Naive B cell (primary cell): ENCODE measurements around the gene WDR70. TPM values are rescaled to one million over a fixed set of nuclear protein-coding genes. Genes with fewer than 3 reads are reported as not detected.
A peak's percentile ranks its signal among the peaks of the same experiment; 100 is the strongest.
"Not testable (repeated sequence)": the region's sequence is repeated elsewhere in the genome, so short reads cannot be mapped to it uniquely, and the experiment has no call there.

Source experiments
- ATAC-seq, 2 donors: fragments of 150-1000 bp; cut with Tn5 transposase; 2 replicates each; pipeline ENCODE4 v1.10.0; 2021; ENCODE audit warnings: low read depth in 2 of 2, mild to moderate bottlenecking in 2 of 2, moderate library complexity in 2 of 2
- DNase-seq: peaks from one replicate; pipeline ENCODE4 v3.0.0; 2022
- H3K27ac Mint-ChIP-seq, 6 donors: one replicate each; pipeline ENCODE4 v1.8.0; 2020 to 2022; ENCODE audit warnings: mild to moderate bottlenecking in 6 of 6, mixed read lengths in 6 of 6, moderate library complexity in 5 of 6, inconsistent platforms in 2 of 6
- H3K27me3 Mint-ChIP-seq, 3 donors: one replicate each; pipeline ENCODE4 v1.8.0; 2021 to 2022; ENCODE audit warnings: mixed read lengths in 3 of 3, mild to moderate bottlenecking in 1 of 3
- H3K36me3 Mint-ChIP-seq, 2 donors: one replicate each; pipeline ENCODE4 v1.8.0; 2020 to 2022; ENCODE audit warnings: mixed read lengths in 2 of 2, inconsistent platforms in 1 of 2, mild to moderate bottlenecking in 1 of 2
- H3K4me1 Mint-ChIP-seq, 3 donors: one replicate each; pipeline ENCODE4 v1.8.0; 2020 to 2022; ENCODE audit warnings: mixed read lengths in 3 of 3, inconsistent platforms in 1 of 3, mild to moderate bottlenecking in 1 of 3, moderate library complexity in 1 of 3
- H3K4me3 Mint-ChIP-seq, 8 donors: one replicate each; pipeline ENCODE4 v1.8.0; 2020 to 2022; ENCODE audit warnings: mild to moderate bottlenecking in 8 of 8, mixed read lengths in 8 of 8, moderate library complexity in 8 of 8, inconsistent platforms in 2 of 8
- H3K9me3 Mint-ChIP-seq, 7 donors: one replicate each; pipeline ENCODE4 v1.8.0; 2020 to 2022; ENCODE audit warnings: mixed read lengths in 7 of 7, mild to moderate bottlenecking in 5 of 7, inconsistent platforms in 2 of 7, moderate library complexity in 1 of 7
- polyA plus RNA-seq, 6 donors: library from polyadenylated mRNA; unstranded; fragments of 300-500 nt; fragmentation: Illumina TruSeq; gene quantifications; one replicate each; pipeline ENCODE4 v1.2.3, GENCODE V29; 2021; ENCODE audit warnings: low read depth in 6 of 6

The WDR70 gene
- polyA plus RNA-seq, 6 donors from 2014 or later, result 19.2 to 29.1 (median 25.3) TPM

DNA sequence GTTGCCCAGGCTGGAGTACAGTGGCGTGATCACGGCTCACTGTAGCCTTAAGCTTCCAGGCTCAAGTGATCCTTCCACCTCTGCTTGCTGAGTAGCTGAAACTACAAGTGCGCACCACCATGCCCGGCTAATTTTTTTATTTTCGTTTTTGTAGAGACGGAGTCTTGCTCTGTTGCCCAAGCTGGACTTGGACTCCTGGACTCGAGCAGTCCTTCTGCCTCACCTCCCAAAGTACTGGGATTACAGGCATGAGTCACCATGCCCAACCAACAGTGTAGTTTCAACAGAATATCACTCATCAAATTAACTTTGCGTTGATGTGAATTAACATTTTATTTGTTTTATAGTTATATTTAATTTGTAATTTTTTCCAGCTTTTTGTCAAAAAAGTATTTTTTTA, 45.3 kb downstream of the WDR70 start:
- H3K27me3 Mint-ChIP-seq, result no peaks in the 10 kb centered on the region
- no peak overlapping the region for H3K4me3 Mint-ChIP-seq
- no peak overlapping the region for H3K27ac Mint-ChIP-seq
- H3K9me3 Mint-ChIP-seq, result no peaks in the 10 kb centered on the region
- no peak for DNase-seq
- peaks cover 7 to 20% of the 10 kb centered on the region in 2 donors for H3K36me3 Mint-ChIP-seq
- ATAC-seq, result no peak
- no peaks in the 10 kb centered on the region for H3K4me1 Mint-ChIP-seq

GRCh38 chr5:37428044-37428443, 48.9 kb downstream of the WDR70 start:
- no peaks in the 10 kb centered on the region for H3K27me3 Mint-ChIP-seq
- peaks cover 6 to 14% of the 10 kb centered on the region in 2 donors for H3K36me3 Mint-ChIP-seq
- ATAC-seq (no peak), DNase-seq (no peak)
- peak overlapping the region in 1 of 6 donors; percentile 56 for H3K27ac Mint-ChIP-seq
- H3K4me3 Mint-ChIP-seq, result no peak overlapping the region
- no peaks in the 10 kb centered on the region for H3K9me3 Mint-ChIP-seq
- H3K4me1 Mint-ChIP-seq, result no peaks in the 10 kb centered on the region

GRCh38 chr5:37435261-37435660, 56.1 kb downstream of the WDR70 start:
- H3K9me3 Mint-ChIP-seq, result no peaks in the 10 kb centered on the region
- H3K4me3 Mint-ChIP-seq, result no peak overlapping the region
- H3K27me3 Mint-ChIP-seq, result no peaks in the 10 kb centered on the region
- no peak overlapping the region for H3K27ac Mint-ChIP-seq
- DNase-seq (no peak), ATAC-seq (no peak)
- H3K36me3 Mint-ChIP-seq, result peaks cover 0 to 6% of the 10 kb centered on the region in 2 donors
- peaks cover 0 to 5% (median 4%) of the 10 kb centered on the region in 3 donors for H3K4me1 Mint-ChIP-seq

DNA sequence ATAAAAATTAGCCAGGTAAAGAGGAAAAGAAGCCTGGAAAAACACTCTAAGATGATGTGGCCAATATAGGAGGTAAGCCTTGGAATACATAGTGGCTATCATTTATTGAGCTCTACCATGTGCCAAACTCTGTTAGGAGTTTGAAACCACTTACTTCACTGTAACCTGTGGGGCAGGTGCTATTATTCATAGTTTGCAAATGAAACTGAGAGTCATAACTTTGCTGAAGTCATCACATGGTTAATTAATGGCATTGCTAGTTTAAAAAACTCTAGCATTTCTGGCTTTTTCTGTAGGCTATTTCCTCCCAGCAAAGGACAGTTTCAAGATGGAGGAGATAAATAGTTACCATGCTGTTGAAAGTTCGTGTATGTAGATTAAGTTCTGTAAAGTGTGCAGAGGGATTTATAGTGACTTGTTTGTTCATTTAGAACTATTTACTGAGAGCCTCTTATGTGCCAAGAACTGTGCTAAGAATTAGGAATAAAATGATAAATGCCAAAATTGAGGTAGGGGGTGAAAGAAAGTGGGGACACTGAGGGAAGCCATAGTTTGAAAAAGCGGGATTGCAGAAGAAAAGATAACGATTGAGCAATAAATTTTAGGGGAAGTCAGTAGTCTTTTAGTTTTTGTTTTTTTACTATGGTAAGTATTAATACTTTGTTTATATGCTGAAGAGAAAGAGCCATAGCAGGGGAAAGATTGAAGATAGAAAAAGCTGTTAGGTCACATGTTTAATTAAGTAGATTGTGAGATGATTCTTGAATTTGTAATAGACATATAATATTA, 57.2 kb downstream of the WDR70 start:
- ATAC-seq (no peak), DNase-seq (no peak)
- peaks cover 0 to 5% (median 4%) of the 10 kb centered on the region in 3 donors for H3K4me1 Mint-ChIP-seq
- H3K27me3 Mint-ChIP-seq, result no peaks in the 10 kb centered on the region
- no peaks in the 10 kb centered on the region for H3K9me3 Mint-ChIP-seq
- H3K4me3 Mint-ChIP-seq, result no peak overlapping the region
- H3K36me3 Mint-ChIP-seq, result peaks cover 0 to 11% of the 10 kb centered on the region in 2 donors
- H3K27ac Mint-ChIP-seq, result peak overlapping the region in 3 of 6 donors; percentile 17 to 64 (median 50)

- H3K27me3 Mint-ChIP-seq, result no peaks in the 10 kb centered on the region
- no peak for ATAC-seq
- H3K36me3 Mint-ChIP-seq, result peaks cover 0 to 6% of the 10 kb centered on the region in 2 donors
- DNase-seq, result no peak
- H3K4me3 Mint-ChIP-seq, result no peak overlapping the region
- H3K9me3 Mint-ChIP-seq, result no peaks in the 10 kb centered on the region
- H3K27ac Mint-ChIP-seq, result no peak overlapping the region
- peaks cover 0 to 5% (median 4%) of the 10 kb centered on the region in 3 donors for H3K4me1 Mint-ChIP-seq
Measured at GRCh38 chr5:37437711-37438110, 58.6 kb downstream of the WDR70 start.

DNA sequence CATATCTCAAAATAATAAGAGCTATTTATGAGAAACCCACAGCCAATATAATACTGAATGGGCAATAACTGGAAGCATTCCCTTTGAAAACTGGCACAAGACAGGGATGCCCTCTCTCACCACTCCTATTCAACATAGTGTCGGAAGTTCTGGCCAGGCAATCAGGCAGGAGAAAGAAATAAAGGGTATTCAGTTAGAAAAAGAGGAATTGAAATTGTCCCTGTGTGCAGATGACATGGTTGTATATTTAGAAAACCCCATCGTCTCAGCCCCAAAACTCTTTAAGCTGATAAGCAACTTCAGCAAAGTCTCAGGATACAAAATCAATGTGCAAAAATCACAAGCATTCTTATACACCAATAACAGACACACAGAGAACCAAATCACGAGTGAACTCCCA, 66.7 kb downstream of the WDR70 start:
- H3K9me3 Mint-ChIP-seq, H3K27me3 Mint-ChIP-seq, ATAC-seq, H3K36me3 Mint-ChIP-seq: not testable (repeated sequence)
- DNase-seq, result peak; percentile 6
- Mint-ChIP-seq H3K27ac (peak overlapping the region in 3 of 6 donors; percentile 20 to 68 (median 46)), H3K4me1 (peaks cover 7 to 21% (median 19%) of the 10 kb centered on the region in 3 donors), H3K4me3 (peak overlapping the region in 5 of 8 donors; percentile 20 to 58 (median 35))

DNA sequence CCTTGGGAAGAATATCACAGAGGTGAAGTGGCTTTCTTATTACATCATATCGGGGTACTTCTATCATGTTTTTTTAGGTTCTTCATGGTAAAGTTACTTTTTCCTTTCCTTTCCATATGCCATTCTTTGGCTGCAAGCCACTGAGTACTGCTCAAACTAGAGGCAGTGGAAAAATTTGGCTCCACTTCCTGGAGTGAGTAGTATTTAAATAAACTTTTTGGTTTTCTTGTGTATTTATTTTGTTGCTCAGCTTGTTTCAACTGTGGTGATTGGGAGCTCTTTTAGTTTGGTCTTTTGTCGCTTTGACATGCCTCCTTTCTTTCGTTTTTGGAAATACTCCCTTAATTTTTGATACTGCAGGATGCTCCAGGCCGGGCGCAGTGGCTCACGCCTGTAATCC, 69.8 kb downstream of the WDR70 start:
- Mint-ChIP-seq H3K4me1 (peaks cover 7 to 21% (median 19%) of the 10 kb centered on the region in 3 donors), H3K4me3 (no peak overlapping the region), H3K27ac (no peak overlapping the region), H3K36me3 (peaks cover 13 to 14% of the 10 kb centered on the region in 2 donors), H3K9me3 (peaks cover 0 to 12% (median 4%) of the 10 kb centered on the region in 7 donors), H3K27me3 (no peaks in the 10 kb centered on the region)
- DNase-seq (no peak), ATAC-seq (no peak)

- ATAC-seq, H3K4me3 Mint-ChIP-seq, H3K27ac Mint-ChIP-seq, DNase-seq, H3K4me1 Mint-ChIP-seq, H3K27me3 Mint-ChIP-seq: not testable (repeated sequence)
- Mint-ChIP-seq H3K9me3 (peaks cover 0 to 12% (median 4%) of the 10 kb centered on the region in 7 donors), H3K36me3 (peaks cover 9 to 14% of the 10 kb centered on the region in 2 donors)
Measured at GRCh38 chr5:37451991-37452390, 72.9 kb downstream of the WDR70 start.

- ATAC-seq, H3K4me1 Mint-ChIP-seq, H3K27ac Mint-ChIP-seq, DNase-seq, H3K4me3 Mint-ChIP-seq, H3K27me3 Mint-ChIP-seq: not testable (repeated sequence)
- peaks cover 9 to 14% of the 10 kb centered on the region in 2 donors for H3K36me3 Mint-ChIP-seq
- H3K9me3 Mint-ChIP-seq, result peaks cover 0 to 12% (median 4%) of the 10 kb centered on the region in 7 donors
Measured at GRCh38 chr5:37453252-37453651, 74.1 kb downstream of the WDR70 start.

GRCh38 chr5:37454402-37455055, 75.4 kb downstream of the WDR70 start:
- H3K27ac Mint-ChIP-seq, DNase-seq, ATAC-seq, H3K27me3 Mint-ChIP-seq, H3K4me1 Mint-ChIP-seq, H3K4me3 Mint-ChIP-seq: not testable (repeated sequence)
- Mint-ChIP-seq H3K36me3 (peaks cover 9 to 14% of the 10 kb centered on the region in 2 donors), H3K9me3 (peaks cover 0 to 12% (median 4%) of the 10 kb centered on the region in 7 donors)

DNA sequence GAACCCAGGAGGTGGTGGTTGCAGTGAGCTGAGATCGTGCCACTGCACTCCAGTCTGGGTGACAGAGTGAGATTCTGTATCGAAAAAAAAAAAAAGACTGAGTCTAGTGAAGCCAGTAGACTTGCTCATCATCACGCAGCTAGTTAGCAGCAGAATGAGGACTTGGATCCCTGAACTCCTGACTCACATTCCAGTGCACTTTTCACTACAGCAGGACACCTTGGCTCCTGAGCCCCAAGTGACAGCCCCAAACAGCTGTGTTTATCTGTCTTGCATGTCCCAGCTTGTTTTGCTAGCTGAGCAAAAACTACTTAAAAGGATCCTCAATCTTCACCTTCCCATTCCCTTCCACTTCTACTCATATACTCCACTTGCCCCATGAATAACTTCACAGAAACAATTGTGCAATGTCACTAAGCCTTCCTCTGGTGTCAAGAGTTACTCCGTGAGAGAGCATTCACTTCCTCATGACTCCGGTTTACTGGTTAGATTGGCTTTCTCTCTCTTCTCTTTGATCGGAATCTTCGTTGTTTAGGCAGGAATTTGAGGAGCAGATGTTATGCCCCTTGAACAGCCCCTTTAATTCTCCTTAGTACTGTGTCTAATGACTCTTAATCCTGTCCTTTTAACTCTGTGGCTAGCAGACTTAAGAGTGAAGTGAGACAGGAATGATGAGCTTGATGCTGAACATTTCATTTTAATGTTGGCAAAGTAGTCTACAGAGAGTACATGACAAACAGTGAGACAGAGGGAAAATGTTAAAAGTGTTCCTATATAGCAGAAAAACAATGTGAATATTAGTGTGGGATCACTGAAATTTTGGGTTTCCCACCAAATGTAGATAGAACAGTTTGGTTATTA, 84.3 kb downstream of the WDR70 start:
- not testable (repeated sequence) for H3K36me3 Mint-ChIP-seq, H3K9me3 Mint-ChIP-seq, H3K27me3 Mint-ChIP-seq, H3K4me3 Mint-ChIP-seq, DNase-seq, ATAC-seq
- peak overlapping the region in 2 of 6 donors; percentile 10 to 32 for H3K27ac Mint-ChIP-seq
- peaks cover 12 to 17% (median 14%) of the 10 kb centered on the region in 3 donors for H3K4me1 Mint-ChIP-seq

DNA sequence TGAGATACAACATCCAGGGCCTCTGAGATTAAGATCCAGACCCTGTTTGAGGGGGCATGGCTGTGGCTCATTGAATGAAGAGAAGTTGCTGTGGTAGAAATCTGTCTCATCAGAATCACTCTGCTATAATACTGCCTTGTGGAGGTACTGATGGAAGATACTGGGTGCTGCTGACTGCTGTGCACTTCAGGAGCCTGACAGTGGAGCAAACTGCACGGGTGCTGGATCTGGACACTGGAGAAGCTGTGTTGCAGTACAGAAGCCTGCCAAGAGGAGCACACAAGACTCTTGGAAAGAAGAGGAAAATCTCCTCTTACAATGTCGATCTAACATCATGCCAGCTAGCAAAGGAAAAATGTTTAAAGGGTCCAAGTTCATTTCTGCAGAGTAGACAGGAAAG, 85.5 kb downstream of the WDR70 start:
- H3K4me3 Mint-ChIP-seq, DNase-seq, H3K27me3 Mint-ChIP-seq, H3K36me3 Mint-ChIP-seq, ATAC-seq, H3K9me3 Mint-ChIP-seq: not testable (repeated sequence)
- H3K27ac Mint-ChIP-seq, result peak overlapping the region in 3 of 6 donors; percentile 24 to 82 (median 66)
- peaks cover 12 to 17% (median 14%) of the 10 kb centered on the region in 3 donors for H3K4me1 Mint-ChIP-seq

DNA sequence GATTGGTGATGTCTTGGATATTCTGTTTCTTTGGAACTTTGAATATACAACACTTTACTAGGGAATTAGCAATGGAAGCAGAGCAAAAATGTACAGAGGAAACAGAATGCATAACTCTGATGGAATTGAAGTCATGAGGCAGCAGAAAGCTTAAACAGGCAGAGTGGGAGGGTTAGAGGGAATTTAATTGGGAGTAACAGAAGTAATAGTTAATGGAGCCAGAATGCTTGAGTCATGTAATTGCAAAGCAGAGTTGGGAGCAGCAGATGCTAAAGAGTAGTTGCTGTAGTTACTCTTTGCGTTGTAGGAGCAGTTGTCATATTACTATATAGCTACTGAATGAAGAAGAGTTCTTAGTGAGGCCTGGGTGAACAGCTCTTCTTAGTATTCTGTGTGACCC, 90.3 kb downstream of the WDR70 start:
- peak overlapping the region in 1 of 6 donors; percentile 86 for H3K27ac Mint-ChIP-seq
- H3K4me3 Mint-ChIP-seq, ATAC-seq, H3K27me3 Mint-ChIP-seq, DNase-seq: not testable (repeated sequence)
- H3K9me3 Mint-ChIP-seq, result peaks cover 0 to 13% (median 12%) of the 10 kb centered on the region in 7 donors
- H3K36me3 Mint-ChIP-seq, result peaks cover 0 to 17% of the 10 kb centered on the region in 2 donors
- peaks cover 0 to 10% (median 6%) of the 10 kb centered on the region in 3 donors for H3K4me1 Mint-ChIP-seq
